Stimulated activated CD8-positive, alpha-beta memory T cell treated with anti-CD3 and anti-CD28 coated beads, Interleukin-2, amount 100 ng/mL, for 48 hours (primary cell): ENCODE results near the gene LIMCH1.
"Not testable (repeated sequence)": the region's sequence is repeated elsewhere in the genome, so short reads cannot be mapped to it uniquely, and the experiment has no call there.

Experiments
- DNase-seq, 2 donors: peaks; one replicate each; pipeline ENCODE4 v3.0.0-alpha.2; 2020; ENCODE audit warnings: low read depth in 2 of 2

LIMCH1 gene

DNA sequence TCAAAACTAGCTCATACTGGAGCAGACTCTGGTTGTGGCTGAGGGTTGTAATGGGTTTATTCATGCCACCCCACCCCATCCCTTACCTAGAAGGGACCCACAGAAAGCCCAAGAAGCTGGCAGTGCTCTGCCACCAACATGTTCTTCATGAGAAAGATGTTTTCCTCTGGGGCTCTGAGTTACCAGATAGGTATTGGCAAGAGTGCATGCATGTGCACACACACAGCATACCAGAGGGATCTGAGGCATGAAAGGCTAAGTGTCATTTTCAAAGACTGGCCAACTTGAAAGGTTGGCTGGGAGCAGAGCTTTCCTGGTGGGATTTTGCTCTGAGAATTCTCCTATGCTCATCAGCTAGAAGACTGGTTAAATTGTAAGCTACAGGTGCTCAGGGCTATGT is 145.4 kb downstream of the LIMCH1 start:
- no peak for DNase-seq

DNA sequence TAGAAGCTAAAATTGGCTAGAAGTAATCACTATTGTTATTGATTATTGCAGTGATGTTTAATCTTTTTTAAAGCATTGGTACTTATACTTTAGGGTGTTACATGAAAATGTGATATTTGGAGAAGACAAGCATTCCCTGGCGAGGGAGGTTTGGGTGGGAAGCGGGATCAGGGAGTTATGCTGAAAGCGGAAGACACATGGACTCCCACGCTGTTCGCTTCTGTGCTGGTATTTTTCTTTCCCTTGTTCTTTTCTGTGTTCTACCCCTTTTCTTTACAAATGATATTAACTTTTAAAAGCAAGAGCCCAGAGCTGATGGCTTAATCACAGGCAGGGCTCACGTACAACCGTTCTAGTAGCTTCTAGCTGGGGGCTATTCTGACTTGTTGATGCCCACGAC is 148.9 kb downstream of the LIMCH1 start:
- DNase-seq: no peak

DNA sequence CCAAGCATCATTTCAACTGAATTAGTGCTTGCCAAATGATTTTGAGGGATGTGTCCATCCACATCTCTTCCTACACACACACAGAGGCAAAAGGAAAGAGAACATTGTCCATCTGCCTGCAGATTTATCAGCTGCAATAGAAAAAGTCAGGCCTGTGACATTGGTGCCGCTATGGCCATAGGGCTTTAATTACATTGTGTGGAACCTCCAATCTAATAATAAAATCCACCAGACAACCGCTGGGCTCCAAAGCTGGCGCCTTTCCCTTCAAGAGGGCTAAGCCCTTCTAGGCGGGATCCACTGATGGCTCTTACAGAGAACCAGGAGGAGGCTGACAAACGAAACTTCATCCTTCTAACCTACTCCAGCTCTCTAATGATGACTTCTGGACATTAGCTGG is 150.0 kb downstream of the LIMCH1 start:
- DNase-seq: no peak

DNA sequence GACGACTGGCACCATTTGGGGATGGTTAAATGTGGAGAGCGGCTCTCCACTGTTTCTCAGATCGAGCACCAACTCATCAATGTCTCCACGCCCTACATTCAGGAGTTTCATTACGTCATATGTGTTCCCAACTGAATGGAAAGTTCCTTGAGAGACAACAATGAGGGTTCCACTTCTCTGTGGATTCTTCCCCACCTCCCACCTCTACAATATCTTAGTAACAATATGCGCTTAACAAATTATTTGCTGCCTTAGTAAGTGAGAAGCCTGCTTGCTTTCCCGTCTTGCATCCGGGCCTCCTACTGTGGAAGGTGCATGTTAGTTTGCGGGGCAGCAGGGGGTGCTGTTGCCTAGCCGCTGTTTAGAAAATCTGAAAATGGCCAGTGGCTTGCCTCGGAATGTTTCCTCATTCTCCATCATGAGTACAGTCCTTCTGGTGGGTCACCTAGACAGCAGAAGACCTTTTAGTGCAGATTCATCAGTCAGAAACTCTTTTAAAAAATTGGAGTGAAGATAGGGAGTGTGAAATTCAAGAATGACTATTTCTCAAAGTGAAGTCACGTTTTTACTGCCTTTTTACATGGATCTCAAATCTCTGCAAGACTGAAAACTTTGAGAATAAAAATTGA is 154.9 kb downstream of the LIMCH1 start:
- DNase-seq: peak; percentile 7 to 11

DNA sequence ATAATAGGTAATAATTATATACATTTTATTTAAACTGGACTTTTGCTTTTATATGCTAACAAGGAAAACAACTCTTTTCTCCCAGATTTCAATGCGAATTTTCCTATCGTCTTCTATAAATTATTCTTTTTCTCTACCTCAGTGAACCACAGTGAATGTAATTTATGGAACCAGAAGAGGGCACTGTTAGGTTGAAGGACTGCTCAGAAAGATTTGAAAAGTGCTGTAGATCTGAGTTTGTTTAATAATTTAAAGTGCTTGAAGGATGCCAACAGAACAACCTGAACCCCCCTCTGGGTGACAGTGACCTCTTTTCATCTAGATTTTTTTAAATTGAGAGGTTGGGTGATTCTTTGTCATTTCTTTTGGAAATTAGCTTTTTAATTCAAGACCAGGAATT is 155.7 kb downstream of the LIMCH1 start:
- no peak for DNase-seq

DNA sequence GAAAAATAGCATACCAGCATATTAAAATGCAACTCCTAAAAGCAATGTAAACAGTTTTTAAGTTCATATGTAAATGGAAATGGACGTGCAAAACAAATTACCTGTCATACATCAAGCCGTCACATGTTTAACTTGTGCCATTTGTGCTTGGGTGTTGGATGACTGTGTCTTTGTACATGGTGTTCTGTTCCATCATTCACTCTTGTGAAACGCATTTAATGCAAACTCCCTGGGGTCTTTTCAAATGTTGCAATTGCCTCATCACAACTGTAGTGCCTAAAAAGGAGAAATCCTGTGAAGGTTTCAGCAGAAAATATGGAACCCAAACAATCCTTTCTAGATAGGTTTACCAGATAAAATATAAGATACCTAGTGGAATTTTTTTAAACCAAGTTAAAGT is 158.2 kb downstream of the LIMCH1 start:
- no peak for DNase-seq

DNA sequence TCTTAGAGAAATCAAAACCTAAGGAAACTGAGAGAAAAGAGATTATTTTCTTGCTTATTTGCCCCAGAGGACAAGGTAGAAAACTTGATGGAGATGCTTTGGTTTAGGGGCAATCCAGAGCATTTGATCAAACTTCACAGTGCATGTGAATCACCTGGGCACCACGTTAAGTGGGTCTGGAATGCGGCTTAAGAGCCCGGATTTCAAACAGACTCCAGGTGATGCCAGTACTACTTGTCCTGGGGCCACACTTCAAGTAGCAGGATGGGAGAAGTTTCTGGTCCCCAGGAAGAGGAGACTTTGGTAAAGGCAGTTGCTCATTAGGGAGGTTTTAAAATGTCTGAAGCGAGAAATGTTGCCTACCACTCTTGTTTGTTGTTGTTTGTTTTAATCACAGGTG is 158.8 kb downstream of the LIMCH1 start:
- no peak for DNase-seq

DNA sequence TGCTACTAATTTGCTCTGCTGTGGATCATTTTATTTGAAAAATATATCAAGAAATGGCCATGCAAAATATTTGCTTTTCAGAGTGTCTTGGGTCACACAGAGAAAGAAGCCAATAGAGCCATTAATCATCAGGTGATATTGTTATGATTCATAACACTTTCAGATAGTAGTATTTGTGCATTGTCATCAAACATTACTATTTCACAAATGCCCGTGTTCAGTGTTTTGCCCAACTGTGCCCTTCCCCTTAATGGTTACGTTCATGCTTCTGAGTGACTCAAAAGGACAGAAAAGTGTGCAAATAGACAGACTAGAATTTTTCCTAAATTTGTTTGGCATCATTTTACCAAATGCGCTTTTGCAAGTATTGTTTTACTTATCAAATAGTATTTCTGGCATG is 164.0 kb downstream of the LIMCH1 start:
- DNase-seq: no peak

DNA sequence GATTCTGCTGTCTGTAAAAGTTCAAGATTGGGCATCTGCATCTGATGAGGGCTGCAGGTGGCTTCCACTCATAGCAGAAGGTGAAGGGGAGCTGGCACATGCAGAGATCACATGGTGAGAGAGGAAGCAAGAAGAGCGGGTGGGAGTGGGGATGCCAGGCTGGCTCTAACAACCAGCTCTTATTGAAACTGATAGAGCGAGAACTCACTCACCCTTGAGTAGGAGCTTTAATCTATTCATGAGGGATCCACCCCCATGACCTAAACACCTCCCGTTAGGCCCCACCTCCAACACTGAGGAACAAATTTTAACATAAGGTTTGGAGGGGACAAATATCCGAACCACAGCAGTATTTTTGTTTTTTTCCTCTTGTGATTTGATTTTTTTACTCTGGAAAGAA is 164.8 kb downstream of the LIMCH1 start:
- DNase-seq: no peak

DNA sequence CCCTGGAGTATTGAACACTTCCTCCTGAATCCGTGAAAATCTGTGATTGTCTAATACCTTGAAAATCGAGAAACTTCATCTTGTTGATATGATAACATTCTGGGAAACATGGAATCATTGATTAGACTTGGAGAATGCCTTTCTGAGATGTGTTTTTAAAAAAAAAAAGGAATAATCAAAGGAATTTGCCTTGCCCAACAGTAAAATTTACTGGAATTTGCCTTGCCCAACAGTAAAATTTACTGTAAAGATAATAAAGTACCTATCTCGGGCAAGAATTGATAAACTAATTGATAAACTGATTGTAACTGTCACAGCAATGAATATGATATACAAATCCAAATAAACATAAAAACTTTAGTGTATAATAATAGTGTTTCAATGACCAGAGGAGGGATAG is 165.8 kb downstream of the LIMCH1 start:
- no peak for DNase-seq

DNA sequence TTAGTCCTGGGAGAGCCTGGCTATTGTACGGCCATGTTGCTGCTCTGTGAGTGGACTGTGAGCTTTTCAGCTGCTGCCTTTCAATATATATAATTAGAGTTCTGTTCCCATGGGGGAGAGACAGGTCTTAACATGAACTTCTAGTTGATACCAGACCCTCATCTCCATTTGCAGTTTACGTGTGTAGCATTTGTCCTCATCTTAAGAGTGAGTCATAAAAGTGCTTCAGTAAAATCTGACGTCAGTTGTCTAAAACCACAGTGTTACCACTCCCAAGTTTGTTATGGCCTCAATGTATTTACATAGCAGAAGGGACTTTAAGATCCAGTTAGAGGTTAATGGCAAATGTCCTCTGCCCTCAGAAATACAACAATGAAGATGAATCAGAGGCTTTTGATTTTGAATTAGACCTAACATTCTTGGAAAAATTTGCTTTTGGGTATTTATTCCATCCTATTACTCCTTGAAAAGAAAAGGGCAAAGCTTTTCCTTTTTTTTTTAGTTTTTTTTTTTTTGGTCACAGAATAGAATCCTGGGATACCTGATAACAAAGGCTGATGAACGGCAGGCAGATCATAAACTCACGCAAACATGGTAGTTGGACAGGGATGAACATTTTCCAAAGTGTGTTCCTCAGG is 172.0 kb downstream of the LIMCH1 start:
- no peak for DNase-seq

DNA sequence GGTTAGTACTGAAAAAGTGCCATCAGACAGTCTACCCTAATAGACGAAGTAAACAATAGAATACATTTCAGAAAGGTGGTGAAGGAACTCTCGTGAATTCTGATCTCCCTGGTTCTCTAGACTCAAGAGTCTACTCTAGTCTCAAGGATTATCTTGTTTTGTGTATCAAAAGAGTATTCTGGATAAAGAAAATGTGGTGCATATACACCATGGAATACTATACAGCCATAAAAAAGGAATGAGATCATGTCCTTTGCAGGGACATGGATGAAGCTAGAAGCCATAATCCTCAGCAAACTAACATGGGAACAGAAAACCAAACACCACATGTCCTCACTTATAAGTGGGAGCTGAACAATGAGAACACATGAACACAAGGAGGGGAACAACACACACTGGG is 173.7 kb downstream of the LIMCH1 start:
- DNase-seq: not testable (repeated sequence)

DNA sequence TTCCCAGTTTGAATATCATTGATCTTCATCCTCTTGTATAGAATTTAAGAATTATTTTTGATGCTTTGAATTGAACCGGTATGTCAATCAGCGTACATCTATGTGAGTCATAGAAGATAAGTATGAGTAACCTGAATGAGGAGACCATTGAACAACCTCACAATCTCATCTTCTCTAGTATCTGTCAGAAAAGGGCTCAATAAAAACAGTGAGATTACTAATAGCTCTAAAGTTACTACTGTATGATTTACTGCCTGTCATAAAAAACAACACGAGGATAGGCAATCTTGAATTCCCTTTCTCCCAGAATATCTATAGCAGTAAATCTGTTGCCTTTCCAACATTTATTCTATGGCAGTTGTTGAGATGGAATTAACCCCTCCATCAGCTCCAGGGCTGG is 174.5 kb downstream of the LIMCH1 start:
- DNase-seq: no peak

DNA sequence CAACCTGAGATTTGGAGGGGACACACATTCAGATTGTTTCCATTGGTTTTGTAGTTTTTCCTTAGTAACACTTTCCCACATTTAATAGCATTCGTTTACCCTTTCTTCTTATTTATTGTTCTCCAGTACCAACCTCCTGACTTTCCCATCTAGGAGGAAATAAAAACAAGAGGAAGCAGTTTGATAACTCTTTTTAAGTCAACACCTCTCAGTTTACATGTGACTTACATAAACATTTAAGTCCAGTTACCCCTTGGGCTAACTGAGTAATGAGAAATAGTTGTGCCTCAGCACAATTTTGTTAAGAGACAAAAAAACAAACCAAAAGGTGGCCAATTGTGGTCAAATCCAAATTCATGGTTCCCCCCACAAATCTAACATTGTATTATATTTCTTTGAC is 175.8 kb downstream of the LIMCH1 start:
- DNase-seq: no peak

DNA sequence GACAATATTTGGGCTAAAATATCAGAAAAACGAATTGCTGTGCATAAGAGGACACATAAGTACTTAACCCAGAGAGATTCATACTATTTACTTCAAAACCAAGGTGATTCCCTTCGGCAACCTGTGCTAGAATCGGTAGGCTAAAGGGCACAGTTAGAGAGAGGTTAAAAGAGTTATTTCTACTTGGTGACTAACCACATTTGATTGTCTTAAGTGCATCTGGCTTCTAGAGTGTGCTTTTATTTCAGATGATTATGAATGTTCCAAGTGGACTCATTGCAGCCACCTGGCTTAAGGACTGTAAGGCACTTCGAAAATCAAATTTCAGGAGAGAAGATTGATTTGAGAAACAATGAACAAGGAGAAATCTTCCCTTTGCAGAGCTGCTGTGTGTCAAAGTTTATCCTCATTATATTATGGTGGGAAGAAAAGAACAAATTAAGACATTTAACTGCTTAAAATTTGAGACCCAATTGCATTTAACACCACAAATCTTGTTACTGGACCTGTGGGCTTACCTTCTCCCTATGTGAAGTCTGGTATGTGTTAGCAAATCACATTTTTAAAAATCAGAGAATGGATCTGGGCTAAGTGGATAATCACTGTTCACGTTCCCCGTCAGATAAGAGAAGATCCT is 176.5 kb downstream of the LIMCH1 start:
- no peak for DNase-seq

DNA sequence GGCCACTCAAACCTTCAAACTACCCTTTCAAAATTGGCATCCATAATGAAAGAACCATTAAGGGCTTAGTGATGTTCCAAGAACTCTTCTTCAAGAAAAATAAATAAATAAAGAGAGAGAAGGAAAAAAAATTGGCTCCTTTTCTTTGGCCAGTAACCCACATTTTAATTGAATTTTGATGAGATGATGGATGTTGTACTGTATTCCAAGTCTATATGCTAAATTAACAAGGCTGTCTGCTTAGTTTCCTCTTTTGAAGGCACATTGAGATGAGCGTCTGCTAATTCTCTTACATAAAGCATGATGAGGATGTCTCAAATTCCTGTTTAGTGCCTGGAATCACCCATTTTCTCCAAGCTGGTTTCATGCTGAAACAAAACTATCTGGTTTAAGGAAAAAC is 177.2 kb downstream of the LIMCH1 start:
- no peak for DNase-seq

DNA sequence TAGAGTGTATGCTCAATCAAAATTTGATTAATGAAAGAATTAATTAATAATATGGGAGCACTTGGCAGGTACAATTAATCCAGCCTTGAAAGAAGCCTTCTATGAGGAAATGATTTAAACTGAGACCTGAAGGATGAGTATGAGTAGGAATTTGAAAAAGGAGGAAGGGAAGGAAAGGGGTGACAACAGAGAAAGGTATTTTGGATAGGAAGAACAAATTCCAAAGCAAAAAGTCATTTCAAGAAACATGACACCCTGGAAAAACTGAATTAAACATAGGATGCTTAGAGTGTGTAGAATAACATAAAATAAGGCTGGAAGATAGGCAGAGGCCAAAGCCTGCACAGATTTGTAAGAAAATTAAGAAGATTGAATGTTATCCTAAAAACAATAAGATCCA is 180.9 kb downstream of the LIMCH1 start:
- no peak for DNase-seq

DNA sequence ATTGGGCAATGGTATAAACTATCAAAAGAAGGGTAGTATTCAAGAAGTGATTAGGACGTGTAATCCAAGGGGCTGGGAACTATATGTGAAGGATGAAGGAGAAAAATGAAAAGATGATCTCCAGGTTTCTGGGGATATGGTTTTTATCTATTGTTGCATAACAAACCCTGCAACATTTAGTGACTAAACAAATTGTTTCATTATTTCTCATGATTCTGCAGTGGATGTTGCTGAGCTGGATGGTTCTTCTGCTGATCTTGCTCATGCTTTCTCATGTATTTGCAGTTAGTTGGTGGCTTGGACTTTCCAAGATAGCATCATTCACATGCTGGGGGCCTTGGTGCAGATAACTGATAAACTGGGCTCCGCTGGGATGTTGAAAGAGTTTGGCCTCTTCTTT is 181.5 kb downstream of the LIMCH1 start:
- no peak for DNase-seq

DNA sequence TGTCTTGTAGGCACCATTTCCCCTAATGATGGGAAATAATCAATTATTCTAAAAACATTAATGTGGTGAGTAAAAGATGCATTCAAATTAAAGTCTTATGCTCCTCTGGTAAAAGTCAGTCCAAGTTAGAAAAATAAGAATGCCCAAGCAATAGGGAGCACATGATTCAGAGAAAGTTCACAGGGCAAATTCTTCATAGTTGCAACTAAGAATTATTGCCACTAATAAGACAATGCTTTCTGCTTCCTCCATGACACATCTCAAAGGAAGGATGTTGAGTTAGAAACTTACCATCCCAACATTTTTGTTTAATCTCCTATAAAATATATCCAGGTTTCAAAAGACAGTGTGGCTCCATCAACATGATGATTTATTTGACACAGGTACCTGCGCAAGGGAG is 184.2 kb downstream of the LIMCH1 start:
- no peak for DNase-seq

DNA sequence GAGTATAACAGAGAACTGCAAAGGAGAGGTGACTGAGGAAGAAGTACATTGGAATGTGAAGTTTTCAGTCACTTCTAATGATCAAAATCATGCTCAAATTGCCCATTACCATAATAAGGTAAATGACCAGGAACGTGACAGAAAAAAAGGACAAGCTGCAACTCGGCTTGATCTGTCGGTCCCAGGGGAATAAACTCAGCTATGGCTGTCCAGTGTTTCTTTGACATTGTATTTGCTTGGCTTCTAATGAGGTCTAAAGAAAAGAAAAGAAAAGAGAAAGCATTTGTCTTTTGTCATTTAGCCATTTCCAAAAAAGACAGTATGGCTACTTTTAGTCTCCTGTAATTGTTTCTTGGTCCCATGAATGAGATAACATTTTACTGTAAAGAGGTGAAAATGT is 185.3 kb downstream of the LIMCH1 start:
- DNase-seq: no peak

DNA sequence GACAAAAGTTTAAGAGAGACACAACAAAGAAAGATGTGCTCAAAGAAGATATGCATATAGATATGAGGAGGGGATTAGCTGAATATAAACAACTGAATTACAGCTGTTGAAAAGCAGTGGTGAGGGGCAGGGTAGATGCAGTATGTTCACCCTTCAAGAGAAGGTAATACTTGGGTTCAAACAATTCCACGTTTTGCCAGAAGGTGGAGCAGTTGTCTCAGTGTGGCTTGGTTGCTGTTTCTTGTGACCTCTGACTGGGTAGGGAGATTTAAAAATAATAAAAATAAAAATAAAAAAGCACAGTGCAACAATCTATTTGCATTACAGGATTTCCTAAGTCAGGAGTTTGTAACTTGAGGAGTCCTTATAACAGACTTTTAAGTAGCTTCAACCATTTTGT is 187.3 kb downstream of the LIMCH1 start:
- DNase-seq: no peak

DNA sequence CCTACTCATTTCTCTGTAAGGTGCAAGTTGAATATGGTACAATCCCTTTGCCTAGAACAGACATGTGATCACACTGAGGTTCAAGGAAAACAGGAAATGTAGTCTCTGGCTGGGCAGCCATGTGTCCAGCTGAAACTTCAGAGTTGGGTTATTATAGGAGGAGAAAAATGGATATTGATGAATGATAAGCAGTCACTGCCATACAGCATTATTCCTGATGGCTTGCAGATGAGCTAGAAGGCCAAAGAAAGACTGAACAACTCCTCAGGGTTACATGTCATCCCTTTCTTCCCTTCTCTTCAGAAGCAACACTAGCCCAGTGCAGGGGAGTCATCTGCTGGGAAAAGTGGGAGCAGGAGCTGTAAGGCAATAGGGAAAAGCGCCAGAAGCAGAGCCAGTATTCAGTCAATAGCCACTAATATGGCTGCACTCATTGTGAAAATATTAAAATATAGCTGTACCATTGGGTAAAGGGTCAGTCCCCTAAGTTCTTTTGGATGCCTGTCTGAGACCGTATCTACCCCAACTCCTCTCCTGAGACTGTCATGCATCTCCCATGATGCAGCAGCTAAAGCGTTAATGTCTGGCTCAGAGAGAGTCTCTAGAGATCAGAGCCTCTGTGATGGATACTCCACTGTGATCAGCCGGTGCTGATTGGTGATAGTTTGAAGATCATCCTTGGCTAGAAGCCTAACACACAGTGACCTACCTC is 190.1 kb downstream of the LIMCH1 start:
- no peak for DNase-seq

DNA sequence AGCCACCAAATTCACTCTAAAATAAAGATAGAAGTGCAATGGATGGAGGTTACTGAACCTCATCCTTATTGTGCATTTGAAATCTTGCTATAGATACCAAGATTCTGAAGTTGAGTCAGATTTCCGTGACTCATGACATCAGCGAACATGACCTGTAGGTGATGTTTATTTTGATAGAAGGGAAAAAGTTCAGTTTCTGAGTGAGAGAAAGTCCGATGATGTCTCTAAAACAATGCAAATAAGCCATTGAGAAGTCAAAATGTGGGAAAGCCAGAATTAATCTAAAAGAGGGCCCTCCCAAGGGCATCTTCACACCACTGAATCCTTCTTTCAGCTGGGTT is 190.6 kb downstream of the LIMCH1 start:
- no peak for DNase-seq
